ENCODE data around the gene REXO5. TPM values are rescaled to one million over a fixed set of nuclear protein-coding genes. Genes with fewer than 3 reads are reported as not detected.

The REXO5 gene
- total RNA-seq, 1 donor from 2014 or later = 0.44 TPM

DNA sequence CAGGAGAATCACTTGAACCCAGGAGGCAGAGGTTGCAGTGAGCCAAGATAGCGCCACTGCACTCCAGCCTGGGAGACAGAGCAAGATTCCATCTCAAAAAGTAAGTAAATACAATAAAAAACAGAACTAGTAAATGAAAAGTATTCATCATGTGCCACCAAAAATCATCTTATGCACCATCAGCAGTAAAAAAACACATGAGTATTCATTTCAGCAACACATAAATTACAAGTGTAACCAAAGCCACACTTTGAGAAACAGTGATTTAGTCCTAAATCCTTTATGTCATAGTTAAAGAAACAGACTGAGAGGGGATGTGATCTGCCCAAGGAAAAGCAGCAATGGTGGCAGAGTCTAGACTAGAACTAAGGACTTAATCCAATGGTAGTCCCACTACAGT is 80.9 kb downstream of the REXO5 start:
- ChIA-PET CTCF (no interaction called here), POLR2A (interaction anchor here (1.1 kb wide), 1 partner anchor 22 kb away, joined by 3 read pairs; no protein-coding TSS in a partner anchor)
- Mint-ChIP-seq H3K36me3 (ENCODE audit: low read depth) (peaks cover 21% of the 10 kb centered on the region), H3K9me3 (no peaks in the 10 kb centered on the region), H3K27me3 (no peaks in the 10 kb centered on the region), H3K4me3 (no peak overlapping the region), H3K27ac (no peak overlapping the region), H3K4me1 (peaks cover 4% of the 10 kb centered on the region)
- ATAC-seq (ENCODE audit: low read depth) (no peak), DNase-seq (no peak)
- intact Hi-C loops (cut with micrococcal nuclease) = no loop called here
- TF ChIP-seq, protein P1, sequence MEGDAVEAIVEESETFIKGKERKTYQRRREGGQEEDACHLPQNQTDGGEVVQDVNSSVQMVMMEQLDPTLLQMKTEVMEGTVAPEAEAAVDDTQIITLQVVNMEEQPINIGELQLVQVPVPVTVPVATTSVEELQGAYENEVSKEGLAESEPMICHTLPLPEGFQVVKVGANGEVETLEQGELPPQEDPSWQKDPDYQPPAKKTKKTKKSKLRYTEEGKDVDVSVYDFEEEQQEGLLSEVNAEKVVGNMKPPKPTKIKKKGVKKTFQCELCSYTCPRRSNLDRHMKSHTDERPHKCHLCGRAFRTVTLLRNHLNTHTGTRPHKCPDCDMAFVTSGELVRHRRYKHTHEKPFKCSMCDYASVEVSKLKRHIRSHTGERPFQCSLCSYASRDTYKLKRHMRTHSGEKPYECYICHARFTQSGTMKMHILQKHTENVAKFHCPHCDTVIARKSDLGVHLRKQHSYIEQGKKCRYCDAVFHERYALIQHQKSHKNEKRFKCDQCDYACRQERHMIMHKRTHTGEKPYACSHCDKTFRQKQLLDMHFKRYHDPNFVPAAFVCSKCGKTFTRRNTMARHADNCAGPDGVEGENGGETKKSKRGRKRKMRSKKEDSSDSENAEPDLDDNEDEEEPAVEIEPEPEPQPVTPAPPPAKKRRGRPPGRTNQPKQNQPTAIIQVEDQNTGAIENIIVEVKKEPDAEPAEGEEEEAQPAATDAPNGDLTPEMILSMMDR (IDR thresholded peaks at IDR 0.05) = no peak

- no peak for ATAC-seq (ENCODE audit: low read depth)
- TF ChIP-seq, protein P1 (IDR thresholded peaks at IDR 0.05) = no peak
- POLR2A ChIA-PET = interaction anchor here (1.2 kb wide), 1 partner anchor 10 kb away, joined by 3 read pairs; the partner anchor contains the start of gene DCUN1D3
Measured at GRCh38 chr16:20889625-20890275, 83.4 kb downstream of the REXO5 start.

DNA sequence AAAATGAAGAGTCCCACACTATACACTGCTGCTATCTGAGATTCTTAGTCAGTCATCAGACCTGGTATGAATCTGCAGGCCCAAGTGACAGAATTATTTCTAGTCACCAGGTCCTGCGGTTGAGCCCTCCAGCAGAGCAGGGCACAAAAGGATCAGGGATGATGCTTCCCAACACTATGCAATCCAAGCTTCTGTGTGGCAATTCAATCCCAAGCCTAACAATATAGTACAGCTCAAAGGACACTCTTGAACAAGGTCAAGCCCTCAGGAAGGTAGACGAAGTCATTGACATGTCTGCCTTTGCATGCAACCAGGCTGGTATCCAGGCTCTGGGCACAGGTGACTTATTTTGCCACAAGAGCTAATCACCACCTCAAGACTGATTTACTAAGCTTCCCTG is 88.1 kb downstream of the REXO5 start:
- ATAC-seq (ENCODE audit: low read depth) (no peak), DNase-seq (no peak)
- Mint-ChIP-seq H3K27me3 (no peaks in the 10 kb centered on the region), H3K4me1 (peaks cover 6% of the 10 kb centered on the region), H3K4me3 (no peak overlapping the region), H3K27ac (no peak overlapping the region), H3K36me3 (ENCODE audit: low read depth) (peaks cover 20% of the 10 kb centered on the region), H3K9me3 (no peaks in the 10 kb centered on the region)
- ChIA-PET CTCF (no interaction called here), POLR2A (no interaction called here)
- TF ChIP-seq, protein P1 (IDR thresholded peaks at IDR 0.05) = no peak
- intact Hi-C loops (cut with micrococcal nuclease) = no loop called here

More at GRCh38 chr16:20889625-20890275, 83.4 kb downstream of the REXO5 start:
- CTCF ChIA-PET = interaction anchor here (0.6 kb wide), 1 partner anchor 267 kb away, joined by 4 read pairs; no protein-coding TSS in a partner anchor
- DNase-seq = no peak
- no peak overlapping the region for H3K27ac Mint-ChIP-seq
- H3K9me3 Mint-ChIP-seq = no peaks in the 10 kb centered on the region
- no peak overlapping the region for H3K4me3 Mint-ChIP-seq
- peaks cover 20% of the 10 kb centered on the region for H3K36me3 Mint-ChIP-seq (ENCODE audit: low read depth)
- H3K4me1 Mint-ChIP-seq = no peaks in the 10 kb centered on the region
- no peaks in the 10 kb centered on the region for H3K27me3 Mint-ChIP-seq
- intact Hi-C loops (cut with micrococcal nuclease) = no loop called here

DNA sequence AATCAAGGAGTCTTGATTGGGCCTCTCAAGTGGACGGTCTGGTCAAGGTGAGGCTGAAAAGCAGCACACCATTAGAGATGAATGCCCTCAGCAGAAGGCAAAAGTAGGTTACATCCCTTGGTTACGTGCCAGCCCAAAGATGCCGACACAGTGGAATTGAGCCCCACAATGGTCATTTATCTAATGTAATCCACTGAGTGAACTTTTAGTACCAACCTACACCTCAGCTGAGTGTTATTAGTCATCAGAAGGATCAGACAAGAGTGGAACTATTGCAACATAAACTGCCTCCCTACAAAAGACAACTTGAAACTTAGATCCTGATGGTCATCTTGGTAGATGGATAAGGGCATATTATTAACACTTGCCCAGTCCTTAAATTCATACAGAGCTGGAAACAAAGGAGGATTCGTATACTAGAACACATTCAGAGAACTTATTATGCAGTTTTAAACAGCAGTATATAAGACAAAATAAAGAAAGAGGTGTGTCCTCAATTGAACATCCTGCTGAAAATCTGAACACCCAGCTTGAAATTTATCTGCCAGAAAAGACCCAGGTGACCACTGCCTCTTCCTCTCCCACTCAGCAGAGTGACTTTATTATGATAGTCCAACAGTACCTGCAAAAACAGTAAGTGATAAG is 91.0 kb downstream of the REXO5 start:
- TF ChIP-seq, protein P1 (IDR thresholded peaks at IDR 0.05) = no peak
- CTCF ChIA-PET = no interaction called here
- intact Hi-C loops (cut with micrococcal nuclease) = no loop called here
- Mint-ChIP-seq H3K36me3 (ENCODE audit: low read depth) (peaks cover 26% of the 10 kb centered on the region), H3K4me3 (no peak overlapping the region), H3K27ac (no peak overlapping the region), H3K4me1 (peaks cover 31% of the 10 kb centered on the region), H3K9me3 (no peaks in the 10 kb centered on the region), H3K27me3 (no peaks in the 10 kb centered on the region)
- POLR2A ChIA-PET = no interaction called here
- DNase-seq (no peak), ATAC-seq (ENCODE audit: low read depth) (no peak)

- DNase-seq (no peak), ATAC-seq (ENCODE audit: low read depth) (no peak)
- H3K4me3 Mint-ChIP-seq = no peak overlapping the region
- POLR2A ChIA-PET = no interaction called here
- no peak overlapping the region for H3K27ac Mint-ChIP-seq
- intact Hi-C loops (cut with micrococcal nuclease) = no loop called here
- CTCF ChIA-PET = no interaction called here
- no peaks in the 10 kb centered on the region for H3K27me3 Mint-ChIP-seq
- peaks cover 24% of the 10 kb centered on the region for H3K36me3 Mint-ChIP-seq (ENCODE audit: low read depth)
- TF ChIP-seq, protein P1 (IDR thresholded peaks at IDR 0.05) = no peak
- peaks cover 36% of the 10 kb centered on the region for H3K4me1 Mint-ChIP-seq
- H3K9me3 Mint-ChIP-seq = no peaks in the 10 kb centered on the region
Measured at GRCh38 chr16:20897922-20898321, 91.6 kb downstream of the REXO5 start.

Measured in activated B cell treated with CpG ODN at 0.5 μM for 24 hours (primary cell).